ENCODE data around the gene PLA2G4C.

PLA2G4C gene

DNA sequence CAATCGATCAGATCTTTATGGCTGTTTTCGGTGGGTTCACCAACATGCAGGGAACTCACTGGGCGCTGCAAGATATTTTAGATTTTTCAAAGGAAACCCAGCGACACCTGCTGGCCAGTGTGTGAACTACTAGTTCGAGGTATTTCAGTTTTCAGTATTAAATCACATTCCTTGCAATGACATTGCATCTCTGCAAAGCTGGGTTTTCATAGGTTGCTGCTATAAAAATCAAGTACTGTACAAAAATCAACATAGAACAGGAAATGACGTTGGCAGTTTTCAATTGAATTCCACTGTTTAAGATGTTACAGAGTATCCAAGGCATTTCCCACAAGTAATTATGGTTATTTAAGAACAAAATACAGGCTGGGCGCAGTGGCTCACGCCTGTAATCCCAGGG, 41.9 kb upstream of the PLA2G4C start:
- H3K9me3 ChIP-seq (replicated peaks; ENCODE audit: insufficient read depth, low read length): no peaks in the 10 kb centered on the region
- H3K9ac ChIP-seq (ENCODE audit: low read length): no peak overlapping the region
- H3K9me2 ChIP-seq (replicated peaks; ENCODE audit: insufficient read depth, low read length): no peaks in the 10 kb centered on the region
- H3K27ac ChIP-seq (ENCODE audit: low read length): no peak overlapping the region
- H3K36me3 ChIP-seq (replicated peaks; ENCODE audit: insufficient read depth, low read length): no peaks in the 10 kb centered on the region; the same call in 1 of the 2 replicates
- no peaks in the 10 kb centered on the region for H4K20me1 ChIP-seq (ENCODE audit: insufficient read depth, low read length)
- no peak overlapping the region for H3K4me2 ChIP-seq (ENCODE audit: low read depth, low read length)
- no peaks in the 10 kb centered on the region for H3F3A ChIP-seq (ENCODE audit: insufficient read depth, low read length)
- TF ChIP-seq CTCF (IDR thresholded peaks at IDR 0.05; ENCODE audit: low read length) (peak; percentile 78), EZH2phosphoT487 (IDR thresholded peaks at IDR 0.05; ENCODE audit: low read length) (no peak)
- no peak overlapping the region for H2AFZ ChIP-seq (ENCODE audit: low read length)
- DNase-seq: peak; percentile 64
- no peaks in the 10 kb centered on the region for H3K79me2 ChIP-seq (ENCODE audit: low read length)
- H3K4me1 ChIP-seq (ENCODE audit: low read length): no peaks in the 10 kb centered on the region
- no peak overlapping the region for H3K4me3 ChIP-seq (ENCODE audit: low read length)
- no peaks in the 10 kb centered on the region for H3K27me3 ChIP-seq (replicated peaks; ENCODE audit: insufficient read depth, low read length)

GRCh38 chr19:48149430-48149829, 38.8 kb upstream of the PLA2G4C start:
- H2AFZ ChIP-seq (ENCODE audit: low read length): no peak overlapping the region
- no peak overlapping the region for H3K4me3 ChIP-seq (ENCODE audit: low read length)
- no peaks in the 10 kb centered on the region for H3K79me2 ChIP-seq (ENCODE audit: low read length)
- no peak overlapping the region for H3K4me2 ChIP-seq (ENCODE audit: low read depth, low read length)
- H3K27ac ChIP-seq (ENCODE audit: low read length): no peak overlapping the region
- H3K9me3 ChIP-seq (replicated peaks; ENCODE audit: insufficient read depth, low read length): no peaks in the 10 kb centered on the region
- no peaks in the 10 kb centered on the region for H3K27me3 ChIP-seq (replicated peaks; ENCODE audit: insufficient read depth, low read length)
- H3K9ac ChIP-seq (ENCODE audit: low read length): no peak overlapping the region
- no peaks in the 10 kb centered on the region for H3K9me2 ChIP-seq (replicated peaks; ENCODE audit: insufficient read depth, low read length)
- H3K36me3 ChIP-seq (replicated peaks; ENCODE audit: insufficient read depth, low read length): no peaks in the 10 kb centered on the region; the same call in 1 of the 2 replicates
- H3F3A ChIP-seq (ENCODE audit: insufficient read depth, low read length): no peaks in the 10 kb centered on the region
- no peak for DNase-seq
- TF ChIP-seq EZH2 (optimal IDR thresholded peaks at IDR 0.05; ENCODE audit: low read depth, low read length) (no peak), EZH2phosphoT487 (IDR thresholded peaks at IDR 0.05; ENCODE audit: low read length) (no peak), CTCF (IDR thresholded peaks at IDR 0.05; ENCODE audit: low read length) (no peak)
- H3K4me1 ChIP-seq (ENCODE audit: low read length): no peaks in the 10 kb centered on the region
- no peaks in the 10 kb centered on the region for H4K20me1 ChIP-seq (ENCODE audit: insufficient read depth, low read length)

DNA sequence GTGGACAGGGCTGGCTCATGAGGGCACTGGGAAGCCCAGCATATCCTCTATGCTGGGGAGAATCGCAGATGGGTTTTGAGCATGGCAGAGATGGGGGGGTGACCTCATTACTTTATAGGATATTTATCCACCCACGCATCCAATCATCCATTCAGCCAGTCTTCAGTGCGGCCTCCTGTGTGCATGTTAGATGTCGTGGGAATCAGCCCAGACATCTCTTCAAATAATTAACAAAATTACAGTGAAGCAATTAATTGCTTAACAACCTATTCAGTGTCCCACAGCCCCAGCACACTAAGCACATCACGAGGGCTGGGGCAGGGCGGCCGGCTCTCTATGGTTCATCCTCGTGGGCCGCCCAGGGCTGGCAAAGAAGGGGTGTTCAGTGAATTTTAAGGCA, 38.0 kb upstream of the PLA2G4C start:
- H3K27ac ChIP-seq (ENCODE audit: low read length): no peak overlapping the region
- no peaks in the 10 kb centered on the region for H3K79me2 ChIP-seq (ENCODE audit: low read length)
- H3K4me3 ChIP-seq (ENCODE audit: low read length): no peak overlapping the region
- no peaks in the 10 kb centered on the region for H4K20me1 ChIP-seq (ENCODE audit: insufficient read depth, low read length)
- H2AFZ ChIP-seq (ENCODE audit: low read length): no peak overlapping the region
- H3K36me3 ChIP-seq (replicated peaks; ENCODE audit: insufficient read depth, low read length): no peaks in the 10 kb centered on the region; the same call in 1 of the 2 replicates
- no peaks in the 10 kb centered on the region for H3K27me3 ChIP-seq (replicated peaks; ENCODE audit: insufficient read depth, low read length)
- TF ChIP-seq CTCF (IDR thresholded peaks at IDR 0.05; ENCODE audit: low read length) (no peak), EZH2 (optimal IDR thresholded peaks at IDR 0.05; ENCODE audit: low read depth, low read length) (no peak), EZH2phosphoT487 (IDR thresholded peaks at IDR 0.05; ENCODE audit: low read length) (no peak)
- no peaks in the 10 kb centered on the region for H3K4me1 ChIP-seq (ENCODE audit: low read length)
- no peaks in the 10 kb centered on the region for H3K9me3 ChIP-seq (replicated peaks; ENCODE audit: insufficient read depth, low read length)
- no peak for DNase-seq
- no peak overlapping the region for H3K4me2 ChIP-seq (ENCODE audit: low read depth, low read length)
- no peaks in the 10 kb centered on the region for H3K9me2 ChIP-seq (replicated peaks; ENCODE audit: insufficient read depth, low read length)
- no peaks in the 10 kb centered on the region for H3F3A ChIP-seq (ENCODE audit: insufficient read depth, low read length)
- H3K9ac ChIP-seq (ENCODE audit: low read length): no peak overlapping the region

Measured in MM.1S (cell line).